ENCODE results near the gene ADM.
"Not testable (repeated sequence)": the region's sequence is repeated elsewhere in the genome, so short reads cannot be mapped to it uniquely, and the experiment has no call there.

Gene ADM

GRCh38 chr11:10304495-10305261 lies at the start of gene ADM:
ADM (plus strand) TSS chr11:10305073; CDS start chr11:10305701, 628 bp downstream.
- DNase-seq (ENCODE audit: low read depth in 4 of 4, low spot score in 1 of 4) = no peak

GRCh38 chr11:10255388-10256125 lies 49.3 kb upstream of the ADM start:
- DNase-seq (ENCODE audit: low read depth in 4 of 4, low spot score in 1 of 4) = no peak

- no peak for DNase-seq (ENCODE audit: low read depth in 4 of 4, low spot score in 1 of 4)
These were observed 47.4 kb upstream of the ADM start for GRCh38 chr11:10257478-10257877.

- no peak for DNase-seq (ENCODE audit: low read depth in 4 of 4, low spot score in 1 of 4)
These were observed 43.1 kb upstream of the ADM start for GRCh38 chr11:10261821-10262220.

- DNase-seq (ENCODE audit: low read depth in 4 of 4, low spot score in 1 of 4) = no peak
These were observed 40.9 kb upstream of the ADM start for GRCh38 chr11:10263929-10264328.

GRCh38 chr11:10264716-10265115 lies 40.2 kb upstream of the ADM start:
- not testable (repeated sequence) for DNase-seq (ENCODE audit: low read depth in 4 of 4, low spot score in 1 of 4)

- DNase-seq (ENCODE audit: low read depth in 4 of 4, low spot score in 1 of 4) = no peak
These were observed 38.9 kb upstream of the ADM start for GRCh38 chr11:10265936-10266335.

- no peak for DNase-seq (ENCODE audit: low read depth in 4 of 4, low spot score in 1 of 4)
These were observed 37.1 kb upstream of the ADM start for GRCh38 chr11:10267821-10268220.

GRCh38 chr11:10268746-10269488 lies 36.0 kb upstream of the ADM start:
- DNase-seq (ENCODE audit: low read depth in 4 of 4, low spot score in 1 of 4) = no peak

- no peak for DNase-seq (ENCODE audit: low read depth in 4 of 4, low spot score in 1 of 4)
These were observed 32.7 kb upstream of the ADM start for GRCh38 chr11:10272132-10272531.

- no peak for DNase-seq (ENCODE audit: low read depth in 4 of 4, low spot score in 1 of 4)
These were observed 31.1 kb upstream of the ADM start for GRCh38 chr11:10273738-10274137.

GRCh38 chr11:10274726-10275125 lies 30.1 kb upstream of the ADM start:
- DNase-seq (ENCODE audit: low read depth in 4 of 4, low spot score in 1 of 4) = no peak

GRCh38 chr11:10275714-10276113 lies 29.2 kb upstream of the ADM start:
- DNase-seq (ENCODE audit: low read depth in 4 of 4, low spot score in 1 of 4) = no peak

GRCh38 chr11:10282117-10282516 lies 22.8 kb upstream of the ADM start:
- DNase-seq (ENCODE audit: low read depth in 4 of 4, low spot score in 1 of 4) = no peak

- no peak for DNase-seq (ENCODE audit: low read depth in 4 of 4, low spot score in 1 of 4)
These were observed 20.9 kb upstream of the ADM start for GRCh38 chr11:10283991-10284390.

GRCh38 chr11:10285148-10285802 lies 19.6 kb upstream of the ADM start:
- DNase-seq (ENCODE audit: low read depth in 4 of 4, low spot score in 1 of 4) = no peak

GRCh38 chr11:10287140-10287539 lies 17.7 kb upstream of the ADM start:
- DNase-seq (ENCODE audit: low read depth in 4 of 4, low spot score in 1 of 4) = no peak

GRCh38 chr11:10287766-10288715 lies 16.8 kb upstream of the ADM start:
- DNase-seq (ENCODE audit: low read depth in 4 of 4, low spot score in 1 of 4) = no peak

GRCh38 chr11:10288881-10289764 lies 15.8 kb upstream of the ADM start:
- DNase-seq (ENCODE audit: low read depth in 4 of 4, low spot score in 1 of 4) = no peak
